A549 (cell line): ENCODE measurements around the gene SPIRE1. TPM values are rescaled to one million over a fixed set of nuclear protein-coding genes. Genes with fewer than 3 reads are reported as not detected.
"Not testable (repeated sequence)": the region's sequence is repeated elsewhere in the genome, so short reads cannot be mapped to it uniquely, and the experiment has no call there.

Source experiments
- ATAC-seq, 2 experiments: fragments of 200-7000 bp in 1 of 2; fragments of >200 bp in 1 of 2; cut with Nextera tagmentation in 1 of 2; cut with Tn5 transposase in 1 of 2; 3 replicates each; pipeline versions ENCODE4 v1.8.0 to v1.9.1; 2018 to 2020; ENCODE audit warnings: mild to moderate bottlenecking in 1 of 2, moderate library complexity in 1 of 2
- CTCF ChIA-PET: fragments of 300-600 bp; sonication (Branson Sonifier 250); formaldehyde crosslinking; extraction: SDS; loops from one replicate; lab custom pipeline; 2021; ENCODE audit warnings: antibody characterized with exemption, inconsistent platforms; lab: Yijun Ruan, JAX
- POLR2A ChIA-PET: fragments of 350-600 bp; formaldehyde crosslinking; extraction: SDS; loops from one replicate; lab custom pipeline; 2021; ENCODE audit warnings: antibody characterized with exemption, inconsistent platforms; lab: Yijun Ruan, JAX
- DNase-seq, 2 experiments: peaks; one replicate each; pipeline versions ENCODE4 v3.0.0 to v3.0.0-alpha.2; 2011 to 2016; ENCODE audit warnings: low read depth in 1 of 2, low spot score in 1 of 2
- FAIRE-seq: peaks from 2 replicates; lab custom pipeline; 2011; peaks lifted over from hg19 to GRCh38; lab: Jason Lieb, UNC
- H3K27ac ChIP-seq, 2 experiments: fragments of >200 bp; sonication (Bioruptor Twin); formaldehyde crosslinking; 3 replicates each; pipeline ENCODE4 v1.5.1; 2016 to 2017
- H3K4me1 ChIP-seq: fragments of >200 bp; sonication (Bioruptor Twin); formaldehyde crosslinking; 3 replicates; pipeline ENCODE4 v1.6.1; 2016
- H3K4me2 ChIP-seq: fragments of >200 bp; sonication (Bioruptor Twin); formaldehyde crosslinking; 3 replicates; pipeline ENCODE4 v1.6.1; 2016
- H3K4me3 ChIP-seq: fragments of >200 bp; sonication (Bioruptor Twin); formaldehyde crosslinking; 3 replicates; pipeline ENCODE4 v1.5.1; 2016
- H3K9me3 ChIP-seq: fragments of >200 bp; sonication (Bioruptor Twin); formaldehyde crosslinking; 3 replicates; pipeline ENCODE4 v1.6.1; 2016
- CBX2 ChIP-seq: fragments of 200-600 bp; sonication (generic); IDR thresholded peaks from 2 replicates; pipeline ENCODE4 v1.6.1; 2016; ENCODE audit warnings: low read depth, mild to moderate bottlenecking, borderline replicate concordance
- CBX8 ChIP-seq: fragments of 200-600 bp; sonication (generic); IDR thresholded peaks from 2 replicates; pipeline ENCODE4 v1.6.1; 2016
- ESRRA ChIP-seq: fragments of 150-350 bp; IDR thresholded peaks from 2 replicates; pipeline ENCODE4 v1.6.1; 2014; ENCODE audit warnings: mild to moderate bottlenecking, low read length, borderline replicate concordance
- FOSL2 ChIP-seq, 2 experiments: fragments of 450-650 bp in 1 of 2; fragments of >200 bp in 1 of 2; sonication (Bioruptor Twin) in 1 of 2; formaldehyde crosslinking; IDR thresholded peaks; 2 replicates each; pipeline versions ENCODE4 v1.5.0 to v1.6.1; 2016 to 2020; ENCODE audit warnings: mild to moderate bottlenecking in 1 of 2, moderate library complexity in 1 of 2
- HES2 ChIP-seq: fragments of >200 bp; sonication (Bioruptor Twin); formaldehyde crosslinking; IDR thresholded peaks from 2 replicates; pipeline ENCODE4 v1.6.1; 2016
- HEYL ChIP-seq: fragments of 250-450 bp; sonication (Bioruptor Pico); IDR thresholded peaks from 2 replicates; pipeline ENCODE4 v1.8.0; 2021; ENCODE audit warnings: mild to moderate bottlenecking, moderate library complexity
- HOXA7 ChIP-seq: fragments of 250-450 bp; sonication (Bioruptor Pico); IDR thresholded peaks from 2 replicates; pipeline ENCODE4 v1.5.0; 2020; ENCODE audit warnings: mild to moderate bottlenecking, moderate library complexity
- JUN ChIP-seq, 2 experiments: fragments of >200 bp; sonication (Bioruptor Twin); formaldehyde crosslinking; IDR thresholded peaks; 2 replicates in 1 of 2; 3 replicates in 1 of 2; pipeline ENCODE4 v1.6.1; 2016 to 2017
- JUNB ChIP-seq: fragments of >200 bp; sonication (Bioruptor Twin); formaldehyde crosslinking; IDR thresholded peaks from 2 replicates; pipeline ENCODE4 v1.6.1; 2016
- KDM5A ChIP-seq: fragments of 200-600 bp; sonication (generic); IDR thresholded peaks from 2 replicates; pipeline ENCODE4 v1.6.1; 2016; ENCODE audit warnings: antibody characterized with exemption, mild to moderate bottlenecking
- NPAS2 ChIP-seq: fragments of 250-450 bp; sonication (Bioruptor Pico); IDR thresholded peaks from 2 replicates; pipeline ENCODE4 v1.8.0; 2022; ENCODE audit warnings: mild to moderate bottlenecking, moderate library complexity, borderline replicate concordance
- PBX3 ChIP-seq: IDR thresholded peaks from 2 replicates; pipeline ENCODE4 v1.6.1; 2012
- RAD21 ChIP-seq, 2 experiments: fragments of >200 bp in 1 of 2; sonication (Bioruptor Twin) in 1 of 2; formaldehyde crosslinking in 1 of 2; IDR thresholded peaks in 1 of 2; conservative IDR thresholded peaks in 1 of 2; 2 replicates in 1 of 2; 3 replicates in 1 of 2; pipeline ENCODE4 v1.6.1; 2012 to 2018; ENCODE audit warnings: inconsistent platforms in 1 of 2
- RCOR1 ChIP-seq: fragments of 150-350 bp; IDR thresholded peaks from 2 replicates; pipeline ENCODE4 v1.6.1; 2014; ENCODE audit warnings: antibody characterized with exemption, low read length, low read depth
- RFX5 ChIP-seq: fragments of 450-650 bp; IDR thresholded peaks from 2 replicates; pipeline ENCODE4 v1.7.1; 2014; ENCODE audit warnings: antibody characterized with exemption, mild to moderate bottlenecking, moderate library complexity
- SREBF2 ChIP-seq: fragments of 450-650 bp; IDR thresholded peaks from 2 replicates; pipeline ENCODE4 v1.6.1; 2014; ENCODE audit warnings: mild to moderate bottlenecking, moderate library complexity
- TFCP2L1 ChIP-seq: fragments of 250-450 bp; sonication (Bioruptor Pico); IDR thresholded peaks from 2 replicates; pipeline ENCODE4 v1.5.0; 2021; ENCODE audit warnings: mild to moderate bottlenecking
- ZFP36 ChIP-seq: fragments of 450-650 bp; IDR thresholded peaks from 2 replicates; pipeline ENCODE4 v1.6.1; 2014; ENCODE audit warnings: borderline replicate concordance; ENCODE audit not compliant: partially characterized antibody
- ZNF302 ChIP-seq: fragments of 250-450 bp; sonication (Bioruptor Pico); IDR thresholded peaks from 2 replicates; pipeline ENCODE4 v1.9.0; 2021; ENCODE audit warnings: inconsistent platforms, mild to moderate bottlenecking, moderate library complexity
- ZSCAN20 ChIP-seq: fragments of 250-450 bp; sonication (Bioruptor Pico); IDR thresholded peaks from 2 replicates; pipeline ENCODE4 v1.8.0; 2022; ENCODE audit warnings: mild to moderate bottlenecking, moderate library complexity
- WGBS: methylation state at CpG from one replicate; pipeline ENCODE4 v1.1.6; 2017; ENCODE audit errors: missing lambda C conversion rate; 5-methylcytosine and 5-hydroxymethylcytosine counted together
- polyA plus RNA-seq, 4 experiments: library from polyadenylated mRNA; depleted of rRNA in 3 of 4; stranded (reverse); fragments of >200 nt; fragmentation: RNase III in 1 of 4; extraction: RNeasy Plus Mini Kit Qiagen cat#74134 plus additional on column Dnase treatment in 1 of 4; gene quantifications; 2 replicates in 3 of 4; 3 replicates in 1 of 4; pipeline ENCODE4 v1.2.3, GENCODE V29; 2011 to 2017

SPIRE1 gene
- polyA plus RNA-seq, 2 of the 4 experiments (the other 2 are of a cell fraction) = 8.3 to 29.4 TPM

- CTCF ChIA-PET = interaction anchor here (0.6 kb wide), 1 partner anchor 15 kb away, joined by 3 read pairs; no protein-coding TSS in a partner anchor
- DNase-seq, POLR2A ChIA-PET, FAIRE-seq, H3K9me3 ChIP-seq, H3K4me3 ChIP-seq, H3K4me2 ChIP-seq: not testable (repeated sequence)
- H3K4me1 ChIP-seq = peaks cover 16% of the 10 kb centered on the region
- 0 out of 6 replicates have a peak, but pooled peaks of 1 of the 2 experiments have one; percentile 34 for ATAC-seq
- H3K27ac ChIP-seq = 0 out of 6 replicates have a peak overlapping the region, but pooled peaks of 1 of the 2 experiments have one; percentile 21
- 73% methylated on average over 11 of the region's 13 CpGs for WGBS
Observed at GRCh38 chr18:12551943-12552878, 105.7 kb downstream of the SPIRE1 start.

- H3K27ac ChIP-seq, H3K9me3 ChIP-seq, H3K4me3 ChIP-seq, FAIRE-seq, H3K4me2 ChIP-seq, DNase-seq, ATAC-seq, POLR2A ChIA-PET: not testable (repeated sequence)
- WGBS = 90% methylated on average over 13 of the region's 13 CpGs
- peaks cover 16% of the 10 kb centered on the region for H3K4me1 ChIP-seq
- CTCF ChIA-PET = interaction anchor here (0.6 kb wide), 1 partner anchor 16 kb away, joined by 3 read pairs; no protein-coding TSS in a partner anchor
Observed at GRCh38 chr18:12551466-12551865, 106.4 kb downstream of the SPIRE1 start.

GRCh38 chr18:12543697-12544096 lies 114.2 kb downstream of the SPIRE1 start:
- POLR2A ChIA-PET = no interaction called here
- Histone ChIP-seq H3K4me3 (no peak overlapping the region), H3K4me2 (no peak overlapping the region), H3K27ac (no peak overlapping the region), H3K4me1 (0 out of 3 replicates have a peak, but pooled peaks cover 2% of the 10 kb centered on the region), H3K9me3 (peaks cover 12% of the 10 kb centered on the region; the same call in 2 of the 3 replicates)
- TF ChIP-seq HES2 = no peak
- TF ChIP-seq FOSL2 (IDR thresholded peaks at IDR 0.05) = no peak
- TF ChIP-seq FOSL2 (CRISPR knock-in tag; IDR thresholded peaks at IDR 0.05) = no peak
- no peak for TF ChIP-seq PBX3
- TF ChIP-seq ZFP36 = no peak
- no peak for TF ChIP-seq JUN (IDR thresholded peaks at IDR 0.05)
- no peak for TF ChIP-seq TFCP2L1 (CRISPR knock-in tag)
- no peak for TF ChIP-seq HOXA7 (CRISPR knock-in tag)
- TF ChIP-seq ESRRA = no peak
- TF ChIP-seq CBX2 = no peak
- TF ChIP-seq RCOR1 = no peak
- no peak for TF ChIP-seq NPAS2 (CRISPR knock-in tag)
- TF ChIP-seq CBX8 = no peak
- TF ChIP-seq HEYL (CRISPR knock-in tag) = no peak
- ATAC-seq = no peak
- 70% methylated on average over 3 of the region's 3 CpGs for WGBS
- DNase-seq = no peak
- FAIRE-seq = no peak
- CTCF ChIA-PET = no interaction called here

- POLR2A ChIA-PET = no interaction called here
- H3K4me3 ChIP-seq = no peak overlapping the region
- 96% methylated on average over 2 of the region's 2 CpGs for WGBS
- 0 out of 3 replicates have a peak, but pooled peaks cover 2% of the 10 kb centered on the region for H3K4me1 ChIP-seq
- no peak overlapping the region for H3K4me2 ChIP-seq
- CTCF ChIA-PET = interaction anchor here (1.4 kb wide), 1 partner anchor 18 kb away, joined by 3 read pairs; no protein-coding TSS in a partner anchor
- ATAC-seq = no peak
- no peak for FAIRE-seq
- peaks cover 12% of the 10 kb centered on the region; the same call in 2 of the 3 replicates for H3K9me3 ChIP-seq
- no peak for TF ChIP-seq KDM5A
- no peak for TF ChIP-seq ZSCAN20 (CRISPR knock-in tag)
- TF ChIP-seq TFCP2L1 (CRISPR knock-in tag) = no peak
- TF ChIP-seq ZNF302 (CRISPR knock-in tag) = no peak
- TF ChIP-seq CBX2 = no peak
- TF ChIP-seq JUNB = no peak
- no peak for TF ChIP-seq NPAS2 (CRISPR knock-in tag)
- no peak for TF ChIP-seq ZFP36
- TF ChIP-seq SREBF2 = no peak
- no peak for TF ChIP-seq RFX5
- TF ChIP-seq RAD21 (conservative IDR thresholded peaks at IDR 0.05 in 1 of 2, IDR thresholded peaks at IDR 0.05 in 1 of 2) = no peak
- DNase-seq = no peak
- H3K27ac ChIP-seq = no peak overlapping the region
Observed at GRCh38 chr18:12540751-12541150, 117.2 kb downstream of the SPIRE1 start.

DNA sequence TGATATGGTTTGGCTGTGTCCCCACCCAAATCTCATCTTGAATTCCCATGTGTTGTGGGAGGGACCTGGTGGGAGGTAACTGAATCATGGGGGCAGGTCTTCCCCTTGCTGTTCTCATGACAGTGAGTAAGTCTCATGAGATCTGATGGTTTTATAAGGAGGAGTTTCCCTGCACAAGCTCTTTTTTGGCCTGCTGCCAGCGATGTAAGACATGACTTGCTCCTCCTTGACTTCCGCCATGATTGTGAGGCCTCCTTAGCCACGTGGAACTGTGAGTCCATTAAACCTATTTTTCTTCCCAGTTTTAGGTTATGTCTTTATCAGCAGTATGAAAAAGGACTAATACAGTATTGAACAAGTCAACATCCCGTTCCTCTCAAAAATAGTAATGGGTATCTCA lies 118.7 kb downstream of the SPIRE1 start:
- not testable (repeated sequence) for H3K4me2 ChIP-seq, H3K4me1 ChIP-seq, ATAC-seq, FAIRE-seq, H3K27ac ChIP-seq, H3K4me3 ChIP-seq
- peaks cover 12% of the 10 kb centered on the region; the same call in 2 of the 3 replicates for H3K9me3 ChIP-seq
- POLR2A ChIA-PET = interaction anchor here (0.7 kb wide), 1 partner anchor 92 kb away, joined by 5 read pairs; no protein-coding TSS in a partner anchor
- CTCF ChIA-PET = interaction anchor here (0.6 to 1.4 kb wide), 2 partner anchors 17 to 76 kb away, joined by 3 read pairs; no protein-coding TSS in a partner anchor
- DNase-seq = peak in 1 of 2 experiments; percentile 33
- 91% methylated on average over 4 of the region's 4 CpGs for WGBS
